ENCODE results near the gene PRKCH.

PRKCH gene

DNA sequence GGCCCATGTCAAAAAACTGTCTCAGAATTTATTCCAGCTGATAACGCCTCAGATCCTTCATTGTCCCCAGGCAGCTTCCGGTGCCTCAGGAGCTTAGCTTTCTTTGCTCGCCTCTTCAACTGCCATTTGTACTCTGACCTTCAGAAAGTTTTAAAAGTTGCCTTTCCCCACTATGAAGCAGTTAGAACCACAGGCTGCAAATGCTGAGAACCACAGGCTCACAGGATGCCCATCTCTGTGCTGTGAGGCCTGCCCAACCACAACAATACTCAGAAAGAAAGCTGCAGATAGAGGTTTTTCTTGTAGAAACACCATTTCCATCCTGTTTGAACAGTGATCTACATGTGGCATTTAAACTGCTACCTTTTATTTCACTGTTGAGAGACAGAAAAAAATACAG lies 131.1 kb downstream of the PRKCH start:
- Histone ChIP-seq H3K4me1 (ENCODE audit: control insufficient read depth, insufficient read depth, low read length) (no peaks in the 10 kb centered on the region), H3K9me3 (replicated peaks; ENCODE audit: low read length) (no peaks in the 10 kb centered on the region), H3K36me3 (ENCODE audit: insufficient read depth, low read length) (no peaks in the 10 kb centered on the region), H3K27me3 (ENCODE audit: control insufficient read depth, insufficient read depth, low read length) (peaks cover 13% of the 10 kb centered on the region), H3K4me3 (ENCODE audit: low read length) (no peak overlapping the region), H3K9ac (ENCODE audit: low read depth, low read length) (no peak overlapping the region), H3K4me2 (ENCODE audit: low read length) (no peak overlapping the region)

DNA sequence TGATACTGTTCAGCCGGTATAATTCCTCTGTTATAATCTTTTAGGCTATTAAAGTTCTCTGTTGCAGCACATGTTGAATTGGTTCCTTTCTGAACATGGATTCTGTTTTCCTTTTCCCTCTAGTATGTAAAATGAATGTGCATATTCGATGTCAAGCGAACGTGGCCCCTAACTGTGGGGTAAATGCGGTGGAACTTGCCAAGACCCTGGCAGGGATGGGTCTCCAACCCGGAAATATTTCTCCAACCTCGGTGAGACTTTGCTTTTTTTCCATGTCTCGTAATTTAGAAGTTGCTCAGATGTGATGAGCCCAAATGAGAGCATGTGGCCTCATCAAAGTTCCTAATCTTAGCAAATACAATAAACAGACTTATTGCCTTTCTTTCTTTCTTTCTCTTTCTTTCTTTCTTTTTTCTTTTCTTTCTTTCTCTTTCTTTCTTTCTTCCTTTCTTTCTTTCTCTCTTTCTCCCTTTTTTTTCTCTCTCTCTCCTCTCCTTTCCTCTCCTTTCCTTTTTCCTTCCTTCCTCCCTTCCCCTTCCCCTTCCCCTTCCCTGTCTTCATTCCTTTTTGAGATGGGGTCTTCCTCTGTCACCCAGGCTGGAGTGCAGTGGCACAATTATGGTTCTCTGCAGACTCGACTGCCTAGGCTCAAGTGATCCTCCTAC lies 131.9 kb downstream of the PRKCH start:
- H3K9me3 ChIP-seq (replicated peaks; ENCODE audit: low read length): no peaks in the 10 kb centered on the region
- H3K4me1 ChIP-seq (ENCODE audit: control insufficient read depth, insufficient read depth, low read length): no peaks in the 10 kb centered on the region
- H3K27me3 ChIP-seq (ENCODE audit: control insufficient read depth, insufficient read depth, low read length): peaks cover 13% of the 10 kb centered on the region
- no peak overlapping the region for H3K9ac ChIP-seq (ENCODE audit: low read depth, low read length)
- no peak overlapping the region for H3K4me2 ChIP-seq (ENCODE audit: low read length)
- H3K4me3 ChIP-seq (ENCODE audit: low read length): no peak overlapping the region
- H3K36me3 ChIP-seq (ENCODE audit: insufficient read depth, low read length): no peaks in the 10 kb centered on the region

DNA sequence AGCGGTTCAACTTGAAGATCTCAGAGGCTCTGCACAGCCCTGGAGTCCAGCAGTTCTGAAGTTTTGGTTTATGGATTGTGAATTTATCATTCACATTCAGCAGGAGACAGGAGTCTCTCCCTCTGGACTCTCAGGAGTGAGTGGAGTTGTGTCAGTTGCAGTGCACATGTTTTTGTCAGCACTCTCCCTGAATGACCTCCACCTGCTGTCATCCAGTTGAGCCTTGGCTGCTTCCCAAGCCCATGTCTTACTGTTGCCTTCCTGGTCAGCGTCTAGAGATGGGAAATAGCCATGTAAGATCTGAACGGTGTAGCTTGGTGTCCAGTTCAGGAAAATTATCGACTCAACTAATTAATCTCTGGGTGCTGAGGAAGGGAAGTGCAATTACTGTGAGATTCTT lies 133.2 kb downstream of the PRKCH start:
- Histone ChIP-seq H3K27me3 (ENCODE audit: control insufficient read depth, insufficient read depth, low read length) (peaks cover 11% of the 10 kb centered on the region), H3K4me2 (ENCODE audit: low read length) (no peak overlapping the region), H3K4me3 (ENCODE audit: low read length) (no peak overlapping the region), H3K9me3 (replicated peaks; ENCODE audit: low read length) (no peaks in the 10 kb centered on the region), H3K4me1 (ENCODE audit: control insufficient read depth, insufficient read depth, low read length) (no peaks in the 10 kb centered on the region), H3K36me3 (ENCODE audit: insufficient read depth, low read length) (no peaks in the 10 kb centered on the region), H3K9ac (ENCODE audit: low read depth, low read length) (no peak overlapping the region)

DNA sequence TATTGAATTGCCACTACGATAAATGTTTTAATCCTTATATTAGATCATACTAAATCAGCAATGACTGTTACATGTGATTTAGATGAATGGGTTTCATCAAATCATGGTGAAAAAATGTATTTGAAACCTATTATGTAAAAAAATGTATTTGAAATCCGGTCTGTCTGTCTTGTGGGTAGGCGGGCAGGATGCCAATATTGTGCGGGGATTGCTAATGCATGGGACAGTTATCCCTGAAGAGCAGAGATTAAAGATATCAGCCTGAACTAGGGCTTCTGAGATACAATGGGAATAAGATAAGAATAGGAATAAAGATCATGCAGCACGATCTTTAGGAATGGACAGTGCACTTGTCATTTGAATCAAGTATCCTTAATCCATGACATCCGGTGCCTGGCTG lies 134.0 kb downstream of the PRKCH start:
- no peak overlapping the region for H3K4me2 ChIP-seq (ENCODE audit: low read length)
- H3K36me3 ChIP-seq (ENCODE audit: insufficient read depth, low read length): no peaks in the 10 kb centered on the region
- H3K4me1 ChIP-seq (ENCODE audit: control insufficient read depth, insufficient read depth, low read length): no peaks in the 10 kb centered on the region
- H3K9me3 ChIP-seq (replicated peaks; ENCODE audit: low read length): no peaks in the 10 kb centered on the region
- no peak overlapping the region for H3K4me3 ChIP-seq (ENCODE audit: low read length)
- H3K27me3 ChIP-seq (ENCODE audit: control insufficient read depth, insufficient read depth, low read length): peaks cover 4% of the 10 kb centered on the region
- H3K9ac ChIP-seq (ENCODE audit: low read depth, low read length): no peak overlapping the region

DNA sequence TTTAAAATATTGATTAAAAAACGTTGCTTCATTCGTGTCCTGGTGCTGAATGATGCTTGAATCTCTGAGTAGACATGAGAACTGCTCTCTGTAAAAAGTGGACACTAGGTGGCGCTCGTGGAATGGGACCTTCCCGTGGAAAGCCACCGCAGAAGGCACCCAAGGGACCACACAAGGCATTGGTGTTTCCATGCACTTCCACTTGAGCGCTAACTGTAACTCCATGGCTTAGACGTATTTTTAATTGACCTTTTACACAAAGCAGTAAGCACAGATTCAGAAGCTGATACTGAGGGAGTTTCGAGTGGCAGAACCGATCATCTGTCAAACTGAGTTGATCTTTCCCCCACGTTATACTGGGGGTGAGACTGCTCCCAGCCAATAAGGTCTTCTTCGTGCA lies 135.3 kb downstream of the PRKCH start:
- no peak overlapping the region for H3K4me2 ChIP-seq (ENCODE audit: low read length)
- H3K4me3 ChIP-seq (ENCODE audit: low read length): no peak overlapping the region
- no peak overlapping the region for H3K9ac ChIP-seq (ENCODE audit: low read depth, low read length)
- no peaks in the 10 kb centered on the region for H3K36me3 ChIP-seq (ENCODE audit: insufficient read depth, low read length)
- H3K9me3 ChIP-seq (replicated peaks; ENCODE audit: low read length): no peaks in the 10 kb centered on the region
- peaks cover 6% of the 10 kb centered on the region for H3K4me1 ChIP-seq (ENCODE audit: control insufficient read depth, insufficient read depth, low read length)
- peaks cover 2% of the 10 kb centered on the region for H3K27me3 ChIP-seq (ENCODE audit: control insufficient read depth, insufficient read depth, low read length)

DNA sequence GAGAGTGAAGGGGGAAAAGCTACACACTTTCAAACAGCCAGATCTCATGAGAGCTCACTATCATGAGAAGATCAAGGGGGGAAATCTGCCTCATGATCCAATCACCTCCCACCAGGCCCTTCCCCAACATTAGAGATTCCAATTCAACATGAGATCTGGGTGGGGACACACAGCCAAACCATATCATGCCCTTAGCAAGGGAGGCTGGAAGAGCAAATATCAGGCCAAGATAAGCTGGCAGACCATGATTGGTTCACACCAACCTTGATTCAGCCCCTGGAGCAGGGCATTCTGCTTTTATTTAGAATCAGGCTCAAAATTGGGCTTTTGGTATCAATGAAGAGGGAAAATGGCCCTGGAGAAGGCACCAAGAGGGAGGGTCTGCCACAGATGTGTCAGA lies 137.4 kb downstream of the PRKCH start:
- peaks cover 26% of the 10 kb centered on the region for H3K4me1 ChIP-seq (ENCODE audit: control insufficient read depth, insufficient read depth, low read length)
- no peaks in the 10 kb centered on the region for H3K36me3 ChIP-seq (ENCODE audit: insufficient read depth, low read length)
- H3K9me3 ChIP-seq (replicated peaks; ENCODE audit: low read length): no peaks in the 10 kb centered on the region
- no peak overlapping the region for H3K4me3 ChIP-seq (ENCODE audit: low read length)
- H3K27me3 ChIP-seq (ENCODE audit: control insufficient read depth, insufficient read depth, low read length): no peaks in the 10 kb centered on the region
- H3K9ac ChIP-seq (ENCODE audit: low read depth, low read length): no peak overlapping the region
- no peak overlapping the region for H3K4me2 ChIP-seq (ENCODE audit: low read length)

DNA sequence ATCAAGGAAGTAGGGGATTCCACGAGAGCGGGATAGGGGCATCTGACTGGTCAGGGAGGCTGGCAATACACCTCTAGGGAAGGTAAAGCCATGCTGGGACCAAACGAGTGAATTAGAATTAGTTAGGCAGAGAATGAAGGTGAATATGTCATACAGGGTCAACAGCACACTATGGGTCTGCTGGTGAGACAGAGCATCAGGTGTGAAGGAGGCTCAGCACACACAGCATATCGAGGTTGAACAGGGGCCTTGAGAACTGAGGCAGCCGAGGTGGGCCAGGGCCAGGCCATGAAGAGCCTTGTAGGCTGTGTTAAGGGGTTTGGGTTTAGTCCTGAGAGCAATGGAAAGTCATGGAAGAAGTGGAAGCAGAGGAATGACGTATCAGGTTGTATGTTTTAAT lies 137.8 kb downstream of the PRKCH start:
- no peak overlapping the region for H3K9ac ChIP-seq (ENCODE audit: low read depth, low read length)
- H3K27me3 ChIP-seq (ENCODE audit: control insufficient read depth, insufficient read depth, low read length): no peaks in the 10 kb centered on the region
- no peak overlapping the region for H3K4me2 ChIP-seq (ENCODE audit: low read length)
- peaks cover 27% of the 10 kb centered on the region for H3K4me1 ChIP-seq (ENCODE audit: control insufficient read depth, insufficient read depth, low read length)
- H3K36me3 ChIP-seq (ENCODE audit: insufficient read depth, low read length): no peaks in the 10 kb centered on the region
- no peak overlapping the region for H3K4me3 ChIP-seq (ENCODE audit: low read length)
- no peaks in the 10 kb centered on the region for H3K9me3 ChIP-seq (replicated peaks; ENCODE audit: low read length)

DNA sequence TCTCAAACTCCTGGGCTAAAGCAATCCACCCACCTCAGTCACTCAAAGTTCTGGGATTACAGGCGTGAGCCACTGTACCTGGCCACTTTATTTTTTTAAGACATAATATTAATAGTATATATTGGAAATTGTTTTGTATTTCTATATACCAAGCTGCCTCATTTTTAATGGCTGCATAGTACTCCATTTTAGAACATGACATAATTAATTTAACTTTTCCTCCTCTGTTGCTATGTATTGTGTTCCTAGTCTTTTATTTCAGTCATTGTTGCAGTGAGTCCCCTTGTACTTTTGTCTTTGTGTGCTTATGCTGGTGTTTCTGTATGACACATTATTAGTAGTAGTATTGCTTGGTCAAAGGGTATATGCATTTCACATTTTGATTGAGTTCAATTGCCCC lies 138.7 kb downstream of the PRKCH start:
- no peak overlapping the region for H3K9ac ChIP-seq (ENCODE audit: low read depth, low read length)
- H3K4me1 ChIP-seq (ENCODE audit: control insufficient read depth, insufficient read depth, low read length): peaks cover 27% of the 10 kb centered on the region
- no peak overlapping the region for H3K4me3 ChIP-seq (ENCODE audit: low read length)
- no peaks in the 10 kb centered on the region for H3K36me3 ChIP-seq (ENCODE audit: insufficient read depth, low read length)
- H3K4me2 ChIP-seq (ENCODE audit: low read length): no peak overlapping the region
- H3K9me3 ChIP-seq (replicated peaks; ENCODE audit: low read length): no peaks in the 10 kb centered on the region
- H3K27me3 ChIP-seq (ENCODE audit: control insufficient read depth, insufficient read depth, low read length): no peaks in the 10 kb centered on the region

DNA sequence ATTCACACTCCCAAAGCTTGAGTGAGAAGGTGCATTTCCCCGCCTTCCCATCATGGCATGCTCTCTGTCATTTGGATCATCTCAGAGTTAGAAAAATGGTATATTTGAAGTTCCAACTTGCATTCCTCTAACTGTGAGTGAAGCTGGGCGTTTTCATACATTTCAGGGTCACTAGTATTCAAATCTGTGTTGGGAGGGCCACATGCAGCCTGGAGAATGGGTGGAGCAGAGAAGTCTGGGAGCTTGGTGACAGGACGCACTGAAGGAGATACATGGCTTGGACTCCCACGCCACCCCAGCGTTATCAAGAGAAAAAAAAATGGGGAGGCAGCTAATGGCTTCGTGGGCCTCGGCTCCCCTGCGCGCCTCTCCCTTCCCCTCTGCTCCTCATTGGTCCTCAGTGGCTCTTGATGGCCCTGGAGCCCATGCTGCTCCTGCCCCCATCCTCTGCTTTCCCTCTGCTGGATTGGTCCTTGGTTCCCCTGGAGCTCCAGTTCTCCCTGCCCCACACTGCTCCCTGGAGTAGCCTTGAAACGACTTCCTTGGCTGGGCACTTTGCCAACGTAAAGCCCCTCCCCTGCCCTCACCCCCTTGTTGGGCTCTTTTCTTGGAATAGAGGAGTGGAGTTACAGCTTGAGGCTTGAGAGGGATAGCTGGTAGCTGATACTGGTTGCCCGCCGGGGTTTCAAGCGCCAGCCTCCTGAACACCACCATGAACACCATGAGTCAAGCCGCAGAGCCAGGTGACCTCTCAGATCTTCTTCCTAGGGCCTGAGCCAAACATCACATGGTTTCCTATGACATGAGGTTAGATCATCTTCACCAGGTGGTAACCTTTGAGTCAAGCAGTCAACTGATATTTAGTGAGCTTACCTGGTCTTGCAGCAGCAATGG lies 139.6 kb downstream of the PRKCH start:
- H3K9me3 ChIP-seq (replicated peaks; ENCODE audit: low read length): no peaks in the 10 kb centered on the region
- H3K27me3 ChIP-seq (ENCODE audit: control insufficient read depth, insufficient read depth, low read length): no peaks in the 10 kb centered on the region
- H3K4me3 ChIP-seq (ENCODE audit: low read length): no peak overlapping the region
- H3K9ac ChIP-seq (ENCODE audit: low read depth, low read length): peak overlapping the region; percentile 8
- H3K4me2 ChIP-seq (ENCODE audit: low read length): no peak overlapping the region
- H3K4me1 ChIP-seq (ENCODE audit: control insufficient read depth, insufficient read depth, low read length): peaks cover 34% of the 10 kb centered on the region
- no peaks in the 10 kb centered on the region for H3K36me3 ChIP-seq (ENCODE audit: insufficient read depth, low read length)

DNA sequence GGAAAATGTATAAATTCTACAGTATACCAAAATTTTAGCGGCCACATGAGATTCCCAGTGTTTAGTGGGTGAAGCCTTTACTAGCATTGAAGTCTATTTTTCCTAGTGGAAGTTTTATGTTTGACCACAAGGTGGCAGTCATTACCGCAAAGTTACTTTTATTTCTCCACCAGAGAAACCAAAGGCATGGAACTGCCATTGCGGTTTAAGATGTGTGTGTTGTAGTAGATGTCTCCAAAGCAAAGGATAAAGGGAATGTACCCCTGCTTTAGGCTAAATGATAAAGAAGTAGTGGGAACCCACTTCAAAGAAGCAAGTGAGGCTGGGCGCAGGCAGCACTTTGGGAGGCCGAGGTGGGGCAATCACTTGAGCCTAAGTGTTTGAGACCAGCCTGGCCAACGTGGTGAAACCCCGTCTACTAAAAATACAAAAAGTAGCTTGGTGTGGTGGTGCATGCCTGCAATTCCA lies 140.5 kb downstream of the PRKCH start:
- Histone ChIP-seq H3K4me3 (ENCODE audit: low read length) (no peak overlapping the region), H3K27me3 (ENCODE audit: control insufficient read depth, insufficient read depth, low read length) (no peaks in the 10 kb centered on the region), H3K36me3 (ENCODE audit: insufficient read depth, low read length) (no peaks in the 10 kb centered on the region)

DNA sequence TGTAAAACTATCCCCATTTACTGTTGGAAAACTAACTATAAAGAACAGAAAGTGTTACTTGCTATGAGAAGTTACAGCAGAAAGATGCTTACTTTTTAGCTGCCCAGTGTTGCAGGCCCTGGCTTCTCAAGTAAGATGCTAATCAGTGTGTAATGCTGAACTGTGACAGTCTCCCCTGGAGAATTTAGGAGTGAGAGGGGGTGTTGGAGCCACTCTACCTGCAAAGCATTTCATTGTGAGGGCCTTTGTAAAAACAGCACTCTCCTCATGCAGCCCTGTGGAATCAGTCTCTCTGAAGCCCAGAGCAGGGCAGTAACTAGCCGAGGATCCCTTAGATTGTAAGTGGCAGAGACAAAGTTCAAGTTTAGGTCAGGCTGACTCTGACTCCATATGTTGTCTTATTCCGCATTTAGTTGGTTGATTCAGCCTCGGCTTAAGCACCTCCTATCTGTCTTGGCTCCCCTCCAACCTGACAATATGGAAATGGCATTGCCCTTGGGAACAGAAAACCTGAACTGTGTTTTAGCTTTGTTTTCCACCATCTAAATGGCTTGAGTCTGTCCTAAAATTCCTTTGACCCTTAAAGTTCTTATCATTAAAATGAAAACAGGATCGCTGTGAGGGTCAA lies 141.3 kb downstream of the PRKCH start:
- Histone ChIP-seq H3K9ac (ENCODE audit: low read depth, low read length) (peak overlapping the region; percentile 76), H3K27me3 (ENCODE audit: control insufficient read depth, insufficient read depth, low read length) (no peaks in the 10 kb centered on the region), H3K4me2 (ENCODE audit: low read length) (peak overlapping the region; percentile 72)

More for the DNA sequence above, 140.5 kb downstream of the PRKCH start:
- no peaks in the 10 kb centered on the region for H3K9me3 ChIP-seq (replicated peaks; ENCODE audit: low read length)
- peak overlapping the region; percentile 76 for H3K9ac ChIP-seq (ENCODE audit: low read depth, low read length)
- H3K4me1 ChIP-seq (ENCODE audit: control insufficient read depth, insufficient read depth, low read length): peaks cover 42% of the 10 kb centered on the region
- H3K4me2 ChIP-seq (ENCODE audit: low read length): peak overlapping the region; percentile 72

More for the DNA sequence above, 141.3 kb downstream of the PRKCH start:
- Histone ChIP-seq H3K4me1 (ENCODE audit: control insufficient read depth, insufficient read depth, low read length) (peaks cover 50% of the 10 kb centered on the region), H3K4me3 (ENCODE audit: low read length) (no peak overlapping the region), H3K36me3 (ENCODE audit: insufficient read depth, low read length) (no peaks in the 10 kb centered on the region), H3K9me3 (replicated peaks; ENCODE audit: low read length) (no peaks in the 10 kb centered on the region)

Measured in skeletal muscle satellite cell (primary cell).